CD14-positive monocyte (primary cell): ENCODE results near the gene BRSK2. TPM values are rescaled to one million over a fixed set of nuclear protein-coding genes. Genes with fewer than 3 reads are reported as not detected.

ENCODE experiments used
- DNase-seq, 3 donors: peaks; one replicate each; pipeline ENCODE4 v3.0.0-alpha.2; 2011 to 2022
- H2AFZ ChIP-seq: 2 replicates; pipeline ENCODE4 v1.6.0; 2012; ENCODE audit warnings: mild to moderate bottlenecking, low read depth, low read length, inconsistent platforms; ENCODE audit not compliant: insufficient read depth, poor library complexity, severe bottlenecking
- H3K27ac ChIP-seq, 2 donors: 1 replicate in 1 of 2; 2 replicates in 1 of 2; pipeline ENCODE4 v1.5.1; 2012 to 2013; ENCODE audit warnings: low read length in 2 of 2, control low read depth in 1 of 2, inconsistent platforms in 1 of 2, low read depth in 1 of 2, mild to moderate bottlenecking in 1 of 2
- H3K27me3 ChIP-seq, 2 donors: one replicate each; pipeline versions ENCODE4 v1.6.0 to v1.6.1; 2011 to 2013; ENCODE audit warnings: low read length in 2 of 2; ENCODE audit not compliant: control insufficient read depth in 2 of 2, insufficient read depth in 2 of 2
- H3K36me3 ChIP-seq, 2 donors: replicated peaks in 1 of 2; 1 replicate in 1 of 2; 2 replicates in 1 of 2; pipeline versions ENCODE4 v1.5.1 to v1.6.1; 2012 to 2013; ENCODE audit warnings: low read length in 2 of 2, control low read depth in 1 of 2, inconsistent platforms in 1 of 2, mild to moderate bottlenecking in 1 of 2; ENCODE audit not compliant: insufficient read depth in 2 of 2, control insufficient read depth in 1 of 2
- H3K4me1 ChIP-seq, 2 donors: 1 replicate in 1 of 2; 2 replicates in 1 of 2; pipeline versions ENCODE4 v1.5.1 to v1.6.1; 2012 to 2013; ENCODE audit warnings: low read length in 2 of 2, control low read depth in 1 of 2, inconsistent platforms in 1 of 2, mild to moderate bottlenecking in 1 of 2, moderate library complexity in 1 of 2; ENCODE audit not compliant: insufficient read depth in 2 of 2, control insufficient read depth in 1 of 2
- H3K4me2 ChIP-seq: replicated peaks from 2 replicates; pipeline ENCODE3; 2012; ENCODE audit warnings: low read length, moderate library complexity, mild to moderate bottlenecking; ENCODE audit not compliant: poor library complexity, severe bottlenecking; ENCODE audit errors: extremely low read depth
- H3K4me3 ChIP-seq, 3 experiments: fragments of 200-600 bp in 1 of 3; sonication (generic) in 1 of 3; replicated peaks in 1 of 3; 1 replicate in 2 of 3; 2 replicates in 1 of 3; pipeline ENCODE4 v1.5.1; 2011 to 2013; ENCODE audit warnings: low read length in 3 of 3, mild to moderate bottlenecking in 3 of 3, control low read depth in 2 of 3, low read depth in 2 of 3, inconsistent platforms in 1 of 3, moderate library complexity in 1 of 3
- H3K79me2 ChIP-seq: 2 replicates; pipeline ENCODE4 v1.6.0; 2012; ENCODE audit warnings: mild to moderate bottlenecking, control low read depth, inconsistent platforms, low read length, moderate library complexity; ENCODE audit not compliant: insufficient read depth
- H3K9ac ChIP-seq: 2 replicates; pipeline ENCODE4 v1.6.0; 2017; ENCODE audit warnings: low read length, mild to moderate bottlenecking; ENCODE audit not compliant: insufficient read depth, poor library complexity, severe bottlenecking
- H3K9me3 ChIP-seq, 2 donors: replicated peaks in 1 of 2; 1 replicate in 1 of 2; 2 replicates in 1 of 2; pipeline versions ENCODE4 v1.5.1 to v1.6.1; 2012 to 2013; ENCODE audit warnings: low read length in 2 of 2, control low read depth in 1 of 2; ENCODE audit not compliant: control insufficient read depth in 1 of 2, insufficient read depth in 1 of 2
- H4K20me1 ChIP-seq: 2 replicates; pipeline ENCODE4 v1.6.0; 2012; ENCODE audit warnings: mild to moderate bottlenecking, low read length, control low read depth, moderate library complexity; ENCODE audit not compliant: insufficient read depth
- H3K27ac Mint-ChIP-seq, 7 donors: one replicate each; pipeline ENCODE4 v1.8.0; 2020; ENCODE audit warnings: mild to moderate bottlenecking in 7 of 7, mixed read lengths in 7 of 7, moderate library complexity in 6 of 7, inconsistent platforms in 2 of 7
- H3K27me3 Mint-ChIP-seq, 3 donors: one replicate each; pipeline ENCODE4 v1.8.0; 2021 to 2022; ENCODE audit warnings: low read depth in 3 of 3, mild to moderate bottlenecking in 3 of 3, mixed read lengths in 3 of 3, moderate library complexity in 3 of 3, inconsistent platforms in 1 of 3
- H3K36me3 Mint-ChIP-seq, 2 donors: one replicate each; pipeline ENCODE4 v1.8.0; 2020; ENCODE audit warnings: mixed read lengths in 2 of 2, inconsistent platforms in 1 of 2, mild to moderate bottlenecking in 1 of 2
- H3K4me1 Mint-ChIP-seq: one replicate; pipeline ENCODE4 v1.8.0; 2020; ENCODE audit warnings: mild to moderate bottlenecking, mixed read lengths
- H3K4me3 Mint-ChIP-seq, 2 donors: one replicate each; pipeline ENCODE4 v1.8.0; 2020; ENCODE audit warnings: mild to moderate bottlenecking in 2 of 2, mixed read lengths in 2 of 2, moderate library complexity in 1 of 2
- H3K9me3 Mint-ChIP-seq, 7 donors: one replicate each; pipeline ENCODE4 v1.8.0; 2020 to 2022; ENCODE audit warnings: mixed read lengths in 7 of 7, mild to moderate bottlenecking in 6 of 7, moderate library complexity in 6 of 7, inconsistent platforms in 2 of 7
- whole genome bisulfite sequencing: methylation state at CpG from one replicate; pipeline ENCODE4 v1.1.5; 2013; ENCODE audit warnings: missing lambda C conversion rate; ENCODE audit not compliant: insufficient coverage; 5-methylcytosine and 5-hydroxymethylcytosine counted together
- intact Hi-C, 2 donors: fragments of 100-400 bp; cut with micrococcal nuclease; formaldehyde crosslinking; loops; one replicate each; pipeline versions ENCODE4 v1.15.0 to v1.15.1; 2023
- polyA plus RNA-seq, 3 donors: library from polyadenylated mRNA; depleted of rRNA in 1 of 3; unstranded in 2 of 3; stranded (reverse) in 1 of 3; fragments of 300-500 nt in 2 of 3; fragments of >200 nt in 1 of 3; fragmentation: Illumina TruSeq in 2 of 3; gene quantifications; 1 replicate in 2 of 3; 2 replicates in 1 of 3; pipeline ENCODE4 v1.2.3, GENCODE V29; 2012 to 2021
- TF ChIP-seq, protein P1 (sequence below): fragments of 200-600 bp; IDR thresholded peaks from one replicate; pipeline ENCODE4 v1.8.0; 2022; ENCODE audit warnings: antibody characterized with exemption, mild to moderate bottlenecking

Gene BRSK2
- polyA plus RNA-seq, 3 donors = 0.13 TPM; not detected in 2

DNA sequence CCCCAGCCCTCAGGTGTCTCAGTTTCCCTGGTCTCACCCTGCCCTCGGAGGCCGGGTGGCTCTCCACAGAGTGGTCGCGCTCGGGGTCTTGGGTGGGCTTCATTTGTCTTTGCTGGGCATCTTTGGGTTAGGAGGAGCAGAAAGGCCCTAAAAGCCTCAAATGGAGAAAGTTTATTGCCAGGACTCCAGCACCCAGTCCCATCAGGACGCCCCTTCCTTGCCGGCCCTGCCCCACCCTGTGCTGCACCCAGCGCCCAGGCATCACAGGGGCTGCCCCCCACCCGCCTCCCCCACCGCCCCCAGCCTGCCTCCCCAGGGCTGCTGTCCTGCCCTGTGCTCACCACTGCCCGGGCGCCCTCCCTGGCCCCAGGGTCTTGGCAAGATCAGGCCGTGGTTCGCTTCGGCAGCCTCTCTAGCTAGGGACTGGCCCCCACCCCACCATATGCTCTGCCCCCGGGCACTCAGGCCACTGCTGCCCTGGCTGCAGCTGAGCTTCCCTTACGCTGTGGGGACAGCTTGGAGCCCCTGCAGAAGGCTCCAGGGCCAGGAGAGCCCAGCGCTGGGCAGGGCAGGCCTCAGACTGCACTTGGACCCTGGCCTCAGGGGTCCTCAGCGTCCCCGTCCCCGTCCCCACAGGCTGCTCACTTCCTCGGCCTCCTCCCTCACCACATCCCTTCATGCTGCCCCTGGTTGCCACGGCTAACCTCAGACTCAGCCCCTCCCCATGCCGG lies 65.5 kb downstream of the BRSK2 start:
- H3K27ac ChIP-seq = no peak overlapping the region
- Mint-ChIP-seq H3K27me3 (peaks cover 3 to 6% (median 4%) of the 10 kb centered on the region in 3 donors), H3K36me3 (no peaks in the 10 kb centered on the region), H3K4me1 (no peaks in the 10 kb centered on the region), H3K9me3 (peaks cover 0 to 1% (median 0%) of the 10 kb centered on the region in 7 donors), H3K4me3 (no peak overlapping the region), H3K27ac (no peak overlapping the region)
- no peak overlapping the region for H3K9ac ChIP-seq
- H4K20me1 ChIP-seq = no peaks in the 10 kb centered on the region
- H3K4me3 ChIP-seq = no peak overlapping the region
- WGBS = 69% methylated on average over 14 of the region's 24 CpGs
- no peak overlapping the region for H3K4me2 ChIP-seq
- intact Hi-C loops = no loop called here
- no peaks in the 10 kb centered on the region for H3K4me1 ChIP-seq
- DNase-seq = no peak
- TF ChIP-seq, protein P1, sequence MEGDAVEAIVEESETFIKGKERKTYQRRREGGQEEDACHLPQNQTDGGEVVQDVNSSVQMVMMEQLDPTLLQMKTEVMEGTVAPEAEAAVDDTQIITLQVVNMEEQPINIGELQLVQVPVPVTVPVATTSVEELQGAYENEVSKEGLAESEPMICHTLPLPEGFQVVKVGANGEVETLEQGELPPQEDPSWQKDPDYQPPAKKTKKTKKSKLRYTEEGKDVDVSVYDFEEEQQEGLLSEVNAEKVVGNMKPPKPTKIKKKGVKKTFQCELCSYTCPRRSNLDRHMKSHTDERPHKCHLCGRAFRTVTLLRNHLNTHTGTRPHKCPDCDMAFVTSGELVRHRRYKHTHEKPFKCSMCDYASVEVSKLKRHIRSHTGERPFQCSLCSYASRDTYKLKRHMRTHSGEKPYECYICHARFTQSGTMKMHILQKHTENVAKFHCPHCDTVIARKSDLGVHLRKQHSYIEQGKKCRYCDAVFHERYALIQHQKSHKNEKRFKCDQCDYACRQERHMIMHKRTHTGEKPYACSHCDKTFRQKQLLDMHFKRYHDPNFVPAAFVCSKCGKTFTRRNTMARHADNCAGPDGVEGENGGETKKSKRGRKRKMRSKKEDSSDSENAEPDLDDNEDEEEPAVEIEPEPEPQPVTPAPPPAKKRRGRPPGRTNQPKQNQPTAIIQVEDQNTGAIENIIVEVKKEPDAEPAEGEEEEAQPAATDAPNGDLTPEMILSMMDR = no peak
- H3K79me2 ChIP-seq = no peaks in the 10 kb centered on the region
- H3K36me3 ChIP-seq = no peaks in the 10 kb centered on the region
- no peak overlapping the region for H2AFZ ChIP-seq
- no peaks in the 10 kb centered on the region for H3K27me3 ChIP-seq
- H3K9me3 ChIP-seq = no peaks in the 10 kb centered on the region

DNA sequence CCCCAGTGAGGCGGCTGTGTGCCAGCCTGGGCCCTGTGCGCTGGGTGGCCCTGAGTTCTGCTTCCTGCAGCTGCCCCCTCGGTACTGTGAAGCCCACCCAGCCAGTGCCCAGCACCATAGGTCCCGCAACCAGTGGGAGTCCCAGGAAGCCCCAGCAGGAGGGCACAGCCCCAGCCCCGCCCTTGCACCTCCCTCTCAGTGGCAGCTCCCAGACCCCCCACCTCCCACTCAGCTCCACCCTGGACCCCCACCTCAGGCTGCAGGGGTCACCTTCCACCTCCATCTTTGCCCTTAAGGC lies 66.0 kb downstream of the BRSK2 start:
- H4K20me1 ChIP-seq = no peaks in the 10 kb centered on the region
- H3K4me3 ChIP-seq = no peak overlapping the region
- no peak overlapping the region for H3K27ac ChIP-seq
- WGBS = 74% methylated on average over 5 of the region's 5 CpGs
- Mint-ChIP-seq H3K27ac (no peak overlapping the region), H3K27me3 (peaks cover 3 to 6% (median 4%) of the 10 kb centered on the region in 3 donors), H3K36me3 (no peaks in the 10 kb centered on the region), H3K9me3 (peaks cover 0 to 1% (median 0%) of the 10 kb centered on the region in 7 donors), H3K4me3 (no peak overlapping the region), H3K4me1 (no peaks in the 10 kb centered on the region)
- no peaks in the 10 kb centered on the region for H3K36me3 ChIP-seq
- intact Hi-C loops = no loop called here
- H3K9ac ChIP-seq = no peak overlapping the region
- DNase-seq = no peak
- H3K4me2 ChIP-seq = no peak overlapping the region
- no peaks in the 10 kb centered on the region for H3K79me2 ChIP-seq
- no peaks in the 10 kb centered on the region for H3K4me1 ChIP-seq
- H3K27me3 ChIP-seq = no peaks in the 10 kb centered on the region
- H3K9me3 ChIP-seq = no peaks in the 10 kb centered on the region
- TF ChIP-seq, protein P1 = no peak
- no peak overlapping the region for H2AFZ ChIP-seq
